ENCODE data around the gene PLAAT2. TPM values are rescaled to one million over a fixed set of nuclear protein-coding genes. Genes with fewer than 3 reads are reported as not detected.
A peak's percentile ranks its signal among the peaks of the same experiment; 100 is the strongest.

Gene PLAAT2
- total and polyA plus RNA-seq, 10 of the 15 experiments (the other 5 are each of a cell fraction or from before 2014, with no cell fraction given), result 4.6 to 25.9 (median 8.6) TPM

DNA sequence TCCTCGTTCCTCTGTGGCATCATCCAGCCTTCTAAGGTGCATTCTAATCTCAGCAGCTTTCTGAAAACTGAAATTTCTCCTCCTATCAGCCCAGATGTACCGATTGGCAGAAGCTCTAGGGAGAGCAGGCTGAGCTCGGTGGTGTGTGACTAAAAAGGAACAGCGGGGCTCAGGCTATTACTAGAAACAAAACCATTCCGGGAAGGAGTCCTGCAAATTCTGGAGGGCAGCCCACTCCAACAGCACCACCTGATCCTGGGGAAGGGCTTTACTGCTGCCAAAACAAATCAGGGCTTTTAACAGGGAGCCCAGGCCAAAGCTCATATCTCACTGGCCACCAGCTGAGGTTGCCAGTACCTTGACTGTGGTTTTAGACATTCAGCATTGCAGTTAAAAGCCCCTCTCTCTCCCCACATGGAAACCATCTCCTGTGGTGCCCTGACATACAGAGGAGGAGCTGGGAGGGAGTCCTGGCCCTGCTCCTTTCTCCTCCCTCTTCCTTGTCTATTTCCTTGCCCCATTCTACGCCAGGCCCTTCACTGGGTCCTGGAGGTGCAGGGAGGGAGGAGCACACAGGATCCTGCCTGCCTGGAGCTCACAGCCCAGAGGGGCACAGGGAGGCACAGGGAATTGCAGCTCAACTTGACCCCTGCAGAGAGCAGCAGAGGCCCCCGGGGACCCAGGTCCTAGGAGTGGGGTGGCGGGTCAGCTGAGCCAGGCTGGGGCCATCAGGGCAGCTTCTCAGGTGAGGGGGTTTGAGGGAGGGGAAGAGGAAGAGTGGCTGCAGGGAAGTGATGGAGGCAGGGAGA lies 25.7 kb downstream of the PLAAT2 start:
- WGBS (ENCODE audit: insufficient coverage, insufficient replicate concordance, low lambda C conversion rate, missing lambda C conversion rate), result 30% methylated on average over 8 of the region's 8 CpGs
- Histone ChIP-seq H3K27me3 (replicated peaks in 1 of 2; ENCODE audit: control insufficient read depth in 2 of 2, insufficient read depth in 2 of 2, low read length in 1 of 2) (no peaks in the 10 kb centered on the region), H3K9me3 (replicated peaks; ENCODE audit: control insufficient read depth, insufficient read depth, low read length) (no peaks in the 10 kb centered on the region), H2AFZ (ENCODE audit: control insufficient read depth, low read depth, low read length) (peak overlapping the region; percentile 59), H3K4me2 (ENCODE audit: control insufficient read depth, insufficient read depth) (peak overlapping the region; percentile 75), H3K27ac (ENCODE audit: control insufficient read depth, insufficient read depth) (peak overlapping the region; percentile 47), H3K9ac (ENCODE audit: control insufficient read depth, insufficient read depth, low read length) (peak overlapping the region; percentile 48; the same call in 1 of the 2 replicates), H3K4me1 (ENCODE audit: control insufficient read depth, insufficient read depth, low read length) (peaks cover 30% of the 10 kb centered on the region), H4K20me1 (ENCODE audit: control insufficient read depth, insufficient read depth) (no peaks in the 10 kb centered on the region), H3K4me3 (peak overlapping the region; percentile 70), H3K79me2 (ENCODE audit: control insufficient read depth, insufficient read depth, low read length) (no peaks in the 10 kb centered on the region), H3K36me3 (ENCODE audit: control insufficient read depth in 2 of 2, insufficient read depth in 2 of 2, low read length in 1 of 2) (no peaks in the 10 kb centered on the region)
- SMC1A ChIA-PET (ENCODE audit: uncharacterized antibody, unreplicated experiment), result interaction anchor here (0.7 to 3.7 kb wide), 8 partner anchors 14 to 95 kb away, joined by 3 to 12 read pairs (median 4); partner anchors contain the start of gene PLAAT2
- POLR2A ChIA-PET, result interaction anchor here (0.8 to 1.6 kb wide), 3 partner anchors 30 to 96 kb away, joined by 3 read pairs; no protein-coding TSS in a partner anchor
- RAD21 ChIA-PET (ENCODE audit: unreplicated experiment), result interaction anchor here (0.5 to 2.2 kb wide), 7 partner anchors 25 to 96 kb away, joined by 4 to 10 read pairs (median 7); partner anchors contain the start of gene PLAAT2
- in situ Hi-C loops (cut with MboI) (no loop called here), intact Hi-C loops (cut with micrococcal nuclease; ENCODE audit: unreplicated experiment) (no loop called here)
- CTCF ChIA-PET, result interaction anchor here (0.6 to 1.9 kb wide), 8 partner anchors 14 to 201 kb away, joined by 3 to 6 read pairs (median 3); no protein-coding TSS in a partner anchor
- ATAC-seq, result peak; percentile 31
- no TSS peak for BruUV-seq (replicated peaks)
- DNase-seq (ENCODE audit: low read depth, low spot score), result no peak
- peak; percentile 44 for FAIRE-seq
- TF ChIP-seq CEBPB (IDR thresholded peaks at IDR 0.05; ENCODE audit: borderline replicate concordance in 1 of 2, low read depth in 2 of 2, low read length in 2 of 2), result no peak
- TF ChIP-seq MEF2B (IDR thresholded peaks at IDR 0.05; ENCODE audit: partially characterized antibody, poor library complexity, severe bottlenecking), result no peak
- peak; percentile 36 for TF ChIP-seq RUNX3 (IDR thresholded peaks at IDR 0.05; ENCODE audit: low read length)
- TF ChIP-seq BACH1 (IDR thresholded peaks at IDR 0.05; ENCODE audit: borderline replicate concordance), result no peak
- 0 out of 2 replicates have a peak, but pooled peaks have one; percentile 15 for TF ChIP-seq RAD21 (IDR thresholded peaks at IDR 0.05; ENCODE audit: insufficient read depth, low read depth, low read length)
- no peak for TF ChIP-seq EP300 (IDR thresholded peaks at IDR 0.05; ENCODE audit: borderline replicate concordance in 1 of 2, control insufficient read depth in 1 of 2, low read depth in 2 of 2, low read length in 2 of 2)
- no peak for TF ChIP-seq MEF2A (IDR thresholded peaks at IDR 0.05; ENCODE audit: insufficient read depth, low read depth, low read length)
- TF ChIP-seq SREBF1 (IDR thresholded peaks at IDR 0.05; ENCODE audit: low read length), result no peak

All from GM12878 (cell line).